ENCODE results near the gene KANK4.

Gene KANK4

DNA sequence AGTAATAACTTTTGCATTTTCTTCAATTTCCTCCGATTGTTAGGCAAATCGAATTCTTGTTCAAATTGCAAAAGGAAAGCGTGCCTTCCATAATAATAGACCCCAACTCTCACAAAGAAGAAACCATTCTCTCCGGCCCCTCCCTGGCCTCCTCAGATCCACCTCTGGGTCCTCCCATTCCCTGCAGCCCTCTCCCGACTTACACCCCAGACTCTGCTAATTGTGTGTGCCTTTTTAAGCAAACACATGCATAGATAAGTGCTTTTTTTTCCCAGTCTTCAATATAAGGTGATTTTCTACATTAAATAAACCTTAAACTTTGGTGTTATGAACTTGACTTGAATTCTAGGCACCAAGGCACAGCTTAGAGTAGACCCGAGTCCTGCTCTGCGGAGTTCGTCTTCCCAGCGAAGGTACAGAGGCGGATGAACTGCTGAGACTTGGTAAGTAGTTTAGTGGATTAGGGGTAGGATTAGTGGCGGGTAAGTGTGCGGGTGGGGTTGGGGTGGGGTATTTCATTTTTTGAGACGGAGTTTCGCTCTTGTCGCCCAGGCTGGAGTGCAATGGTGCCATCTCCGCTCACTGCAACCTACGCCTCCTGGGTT, 123.0 kb downstream of the KANK4 start:
- DNase-seq = no peak

- DNase-seq = no peak
Observed at GRCh38 chr1:62194651-62195544, 124.3 kb downstream of the KANK4 start, which contains the start of gene L1TD1. L1TD1 (plus strand) TSS chr1:62194849; CDS start chr1:62206629, 11,780 bp downstream.

GRCh38 chr1:62188111-62188510, 131.1 kb downstream of the KANK4 start:
- DNase-seq = no peak

DNA sequence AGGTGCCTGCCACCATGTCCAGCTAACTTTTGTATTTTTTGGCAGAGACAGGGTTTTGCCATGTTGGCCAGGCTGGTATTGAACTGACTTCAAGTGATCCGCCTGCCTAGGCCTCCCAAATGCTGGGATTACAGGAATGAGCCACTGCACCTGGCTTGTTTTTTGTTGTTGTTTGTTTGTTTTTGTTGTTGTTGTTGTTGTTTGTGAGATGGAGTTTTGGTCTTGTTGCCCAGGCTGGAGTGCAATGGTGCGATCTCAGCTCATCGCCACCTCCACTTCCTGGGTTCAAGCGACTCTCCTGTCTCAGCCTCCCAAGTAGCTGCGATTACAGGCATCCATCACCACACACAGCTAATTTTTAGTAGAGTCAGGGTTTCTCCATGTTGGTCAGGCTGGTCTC, 131.7 kb downstream of the KANK4 start:
- DNase-seq = no peak

Data from activated CD4-positive, alpha-beta T cell treated with anti-CD3 and anti-CD28 coated beads for 4 hours (primary cell).